Thoracic aorta (tissue), 2 donors: ENCODE measurements around the gene GATD1. TPM values are rescaled to one million over a fixed set of nuclear protein-coding genes. Genes with fewer than 3 reads are reported as not detected.

Source experiments
- ATAC-seq: fragments of 150-250 bp; one replicate; pipeline ENCODE4 v1.8.0; 2017; ENCODE audit warnings: low read depth; ENCODE audit not compliant: insufficient number of reproducible peaks, low FRiP score
- DNase-seq: peaks from one replicate; pipeline ENCODE4 v3.0.0-alpha.2; 2020; ENCODE audit warnings: low spot score
- H3K27ac ChIP-seq, 2 donors: fragments of 200-600 bp; sonication (generic); 1 replicate in 1 of 2; 2 replicates in 1 of 2; pipeline ENCODE4 v1.5.1; 2016; ENCODE audit warnings: mild to moderate bottlenecking in 2 of 2, moderate library complexity in 2 of 2
- H3K27me3 ChIP-seq: fragments of 200-600 bp; sonication (generic); replicated peaks from 2 replicates; pipeline ENCODE4 v1.6.0; 2016; ENCODE audit warnings: mild to moderate bottlenecking; ENCODE audit not compliant: insufficient read depth
- H3K36me3 ChIP-seq: fragments of 200-600 bp; sonication (generic); one replicate; pipeline ENCODE4 v1.5.1; 2016
- H3K4me1 ChIP-seq, 2 donors: fragments of 200-600 bp; sonication (generic); 1 replicate in 1 of 2; 2 replicates in 1 of 2; pipeline versions ENCODE4 v1.5.1 to v1.6.0; 2016; ENCODE audit warnings: low read depth in 2 of 2, mild to moderate bottlenecking in 1 of 2; ENCODE audit not compliant: control insufficient read depth in 1 of 2
- H3K4me3 ChIP-seq: fragments of 200-600 bp; sonication (generic); 2 replicates; pipeline ENCODE4 v1.5.1; 2016; ENCODE audit warnings: mild to moderate bottlenecking
- H3K9me3 ChIP-seq: fragments of 200-600 bp; sonication (generic); 2 replicates; pipeline ENCODE4 v1.5.1; 2016
- total RNA-seq, 2 donors: library from RNA; depleted of rRNA; stranded (reverse); fragments of >200 nt; gene quantifications; one replicate each; pipeline versions ENCODE4 v1.1.0 to v1.2.3, GENCODE V29; 2016
- TF ChIP-seq, protein P1 (sequence below): fragments of 200-600 bp; sonication (generic); IDR thresholded peaks from one replicate; pipeline ENCODE4 v1.5.1; 2019; ENCODE audit warnings: antibody characterized with exemption

GATD1 gene
- total RNA-seq, 2 donors from 2014 or later, result 32.5 to 48.7 TPM

- Histone ChIP-seq H3K36me3 (no peaks in the 10 kb centered on the region), H3K4me3 (no peak overlapping the region), H3K27me3 (peaks cover 8% of the 10 kb centered on the region), H3K4me1 (peaks cover 3 to 14% of the 10 kb centered on the region in 2 donors), H3K9me3 (no peaks in the 10 kb centered on the region), H3K27ac (no peak overlapping the region)
- DNase-seq (no peak), ATAC-seq (no peak)
- TF ChIP-seq, protein P1, sequence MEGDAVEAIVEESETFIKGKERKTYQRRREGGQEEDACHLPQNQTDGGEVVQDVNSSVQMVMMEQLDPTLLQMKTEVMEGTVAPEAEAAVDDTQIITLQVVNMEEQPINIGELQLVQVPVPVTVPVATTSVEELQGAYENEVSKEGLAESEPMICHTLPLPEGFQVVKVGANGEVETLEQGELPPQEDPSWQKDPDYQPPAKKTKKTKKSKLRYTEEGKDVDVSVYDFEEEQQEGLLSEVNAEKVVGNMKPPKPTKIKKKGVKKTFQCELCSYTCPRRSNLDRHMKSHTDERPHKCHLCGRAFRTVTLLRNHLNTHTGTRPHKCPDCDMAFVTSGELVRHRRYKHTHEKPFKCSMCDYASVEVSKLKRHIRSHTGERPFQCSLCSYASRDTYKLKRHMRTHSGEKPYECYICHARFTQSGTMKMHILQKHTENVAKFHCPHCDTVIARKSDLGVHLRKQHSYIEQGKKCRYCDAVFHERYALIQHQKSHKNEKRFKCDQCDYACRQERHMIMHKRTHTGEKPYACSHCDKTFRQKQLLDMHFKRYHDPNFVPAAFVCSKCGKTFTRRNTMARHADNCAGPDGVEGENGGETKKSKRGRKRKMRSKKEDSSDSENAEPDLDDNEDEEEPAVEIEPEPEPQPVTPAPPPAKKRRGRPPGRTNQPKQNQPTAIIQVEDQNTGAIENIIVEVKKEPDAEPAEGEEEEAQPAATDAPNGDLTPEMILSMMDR, result no peak
These were observed 13.7 kb upstream of the GATD1 start for GRCh38 chr11:790721-791564.

DNA sequence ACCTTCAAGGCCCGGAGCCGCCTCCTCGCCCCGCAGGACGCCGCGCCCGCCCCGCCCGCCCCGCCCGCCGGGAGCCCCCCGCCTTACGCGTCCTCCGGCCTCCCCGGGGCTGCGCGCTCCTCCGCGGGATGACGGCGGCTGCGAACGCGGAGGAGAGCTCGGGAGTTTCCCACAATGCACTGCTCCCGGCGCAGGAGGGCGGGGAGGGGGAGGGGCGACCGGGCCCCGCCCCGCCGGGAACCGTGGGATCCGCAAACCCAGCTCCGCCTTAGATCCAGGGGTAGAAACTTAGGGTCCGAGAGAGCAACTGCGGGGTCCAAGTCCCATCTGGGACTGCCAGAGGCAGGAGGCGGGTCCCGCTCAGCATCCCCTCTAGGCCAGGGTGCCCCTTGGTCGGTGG is 12.7 kb upstream of the GATD1 start, which contains the start of gene CEND1:
TSS of gene CEND1 (minus strand) at position 148 of the 400 bp plus-strand sequence. CDS start 1,514 bp downstream, outside the sequence.
- no peak for ATAC-seq
- peaks cover 0 to 4% of the 10 kb centered on the region in 2 donors for H3K4me1 ChIP-seq
- no peak within 1 kb of the TSS for H3K27ac ChIP-seq
- TF ChIP-seq, protein P1, result no peak
- no peaks in the 10 kb centered on the region for H3K36me3 ChIP-seq
- H3K4me3 ChIP-seq, result no peak within 1 kb of the TSS
- peaks cover 8% of the 10 kb centered on the region for H3K27me3 ChIP-seq
- no peaks in the 10 kb centered on the region for H3K9me3 ChIP-seq
- DNase-seq, result no peak

DNA sequence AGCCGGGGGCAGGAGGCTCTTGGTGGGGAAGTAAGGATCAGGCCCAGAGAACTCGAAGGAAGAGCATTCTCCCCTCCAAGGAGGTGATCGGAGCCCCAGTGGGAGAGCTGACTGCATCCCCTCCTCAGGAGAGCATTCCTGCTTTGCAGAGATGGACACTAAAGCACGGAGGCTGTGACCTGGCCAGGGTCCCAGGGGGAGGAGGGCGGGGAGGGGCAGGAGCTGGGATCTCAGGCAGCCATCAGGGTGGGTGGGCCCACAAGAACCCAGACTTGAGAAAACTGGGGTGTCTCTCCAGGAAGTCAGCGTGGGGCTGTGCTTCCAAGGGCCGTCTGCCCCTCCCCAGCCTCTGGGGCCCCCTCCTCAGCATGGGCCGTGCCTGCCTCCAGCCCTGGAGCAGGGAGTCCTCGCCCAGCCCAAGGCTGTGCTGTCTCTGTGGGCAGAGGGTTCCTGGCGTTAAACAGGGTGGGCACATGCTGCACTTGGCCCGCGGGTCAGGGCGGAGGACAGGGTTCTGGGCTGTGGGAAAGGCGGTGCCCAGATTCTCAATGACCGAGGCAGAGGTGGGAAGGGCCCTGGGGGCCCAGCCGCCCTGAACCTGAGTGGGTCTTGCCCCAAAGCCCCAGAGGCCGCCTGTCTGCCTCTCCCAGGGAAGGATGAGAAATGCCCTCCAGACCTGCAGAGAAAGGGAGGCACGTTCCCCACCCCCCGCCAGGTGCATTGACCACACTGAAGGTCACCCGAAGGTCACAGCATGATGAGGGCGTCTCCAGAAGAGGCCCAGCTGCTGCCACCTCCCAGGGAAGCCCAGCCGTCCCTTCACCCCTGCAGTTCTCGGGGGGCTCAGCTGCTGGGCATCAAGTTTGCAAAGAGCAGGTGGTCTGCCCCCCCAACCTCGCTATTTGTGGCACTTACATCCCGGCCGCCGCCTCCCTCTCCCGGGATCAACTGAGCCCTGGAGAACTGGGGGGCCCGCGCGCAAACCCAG is 12.0 kb upstream of the GATD1 start:
- Histone ChIP-seq H3K4me1 (no peaks in the 10 kb centered on the region), H3K27ac (no peak overlapping the region), H3K9me3 (no peaks in the 10 kb centered on the region), H3K4me3 (no peak overlapping the region), H3K27me3 (peaks cover 8% of the 10 kb centered on the region), H3K36me3 (no peaks in the 10 kb centered on the region)
- no peak for ATAC-seq
- DNase-seq, result no peak
- TF ChIP-seq, protein P1, result no peak

DNA sequence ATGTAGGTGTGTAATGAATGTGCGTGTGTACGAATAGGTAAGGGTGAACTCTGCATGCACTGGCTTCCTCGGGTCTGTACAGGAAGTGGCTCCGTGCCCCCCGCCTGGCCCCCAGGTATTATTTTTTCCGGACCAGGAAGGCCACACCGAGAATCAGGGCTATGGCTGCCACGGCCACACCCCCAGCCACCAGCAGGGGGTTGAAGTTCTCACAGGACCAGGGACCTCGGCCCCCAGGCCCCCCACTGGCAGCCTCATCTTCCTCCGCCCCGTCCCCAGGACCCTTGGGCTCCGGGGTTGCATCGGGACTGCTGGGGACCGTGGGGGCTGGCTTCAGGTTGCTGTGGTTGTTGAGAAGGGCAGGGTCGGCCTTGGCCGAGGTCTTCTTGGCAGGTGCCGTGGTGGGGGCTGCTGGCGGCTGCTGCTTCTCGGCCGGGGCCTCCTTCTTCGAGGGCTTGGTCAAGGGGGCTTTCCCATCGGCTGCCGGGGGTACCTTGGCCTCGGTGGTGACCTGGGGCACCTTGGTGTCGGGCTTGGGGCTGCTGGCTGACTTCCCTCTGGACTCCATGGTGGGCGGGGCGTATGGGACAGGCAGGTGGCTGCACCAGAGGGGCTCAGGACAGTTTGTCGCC is 10.8 kb upstream of the GATD1 start:
- ATAC-seq, result no peak
- Histone ChIP-seq H3K4me1 (peaks cover 0 to 9% of the 10 kb centered on the region in 2 donors), H3K36me3 (no peaks in the 10 kb centered on the region), H3K27ac (no peak overlapping the region), H3K4me3 (no peak overlapping the region), H3K9me3 (no peaks in the 10 kb centered on the region), H3K27me3 (peaks cover 8% of the 10 kb centered on the region)
- TF ChIP-seq, protein P1, result no peak
- no peak for DNase-seq
